Thoracic aorta (tissue), 2 donors: Measurements from ENCODE around the gene SYT10. TPM values are rescaled to one million over a fixed set of nuclear protein-coding genes. Genes with fewer than 3 reads are reported as not detected.
"Not testable (repeated sequence)": the region's sequence is repeated elsewhere in the genome, so short reads cannot be mapped to it uniquely, and the experiment has no call there.

Experiments
- ATAC-seq: fragments of 150-250 bp; one replicate; pipeline ENCODE4 v1.8.0; 2017; ENCODE audit warnings: low read depth; ENCODE audit not compliant: insufficient number of reproducible peaks, low FRiP score
- DNase-seq: peaks from one replicate; pipeline ENCODE4 v3.0.0-alpha.2; 2020; ENCODE audit warnings: low spot score
- H3K27ac ChIP-seq, 2 donors: fragments of 200-600 bp; sonication (generic); 1 replicate in 1 of 2; 2 replicates in 1 of 2; pipeline ENCODE4 v1.5.1; 2016; ENCODE audit warnings: mild to moderate bottlenecking in 2 of 2, moderate library complexity in 2 of 2
- H3K27me3 ChIP-seq: fragments of 200-600 bp; sonication (generic); replicated peaks from 2 replicates; pipeline ENCODE4 v1.6.0; 2016; ENCODE audit warnings: mild to moderate bottlenecking; ENCODE audit not compliant: insufficient read depth
- H3K36me3 ChIP-seq: fragments of 200-600 bp; sonication (generic); one replicate; pipeline ENCODE4 v1.5.1; 2016
- H3K4me1 ChIP-seq, 2 donors: fragments of 200-600 bp; sonication (generic); 1 replicate in 1 of 2; 2 replicates in 1 of 2; pipeline versions ENCODE4 v1.5.1 to v1.6.0; 2016; ENCODE audit warnings: low read depth in 2 of 2, mild to moderate bottlenecking in 1 of 2; ENCODE audit not compliant: control insufficient read depth in 1 of 2
- H3K4me3 ChIP-seq: fragments of 200-600 bp; sonication (generic); 2 replicates; pipeline ENCODE4 v1.5.1; 2016; ENCODE audit warnings: mild to moderate bottlenecking
- H3K9me3 ChIP-seq: fragments of 200-600 bp; sonication (generic); 2 replicates; pipeline ENCODE4 v1.5.1; 2016
- total RNA-seq, 2 donors: library from RNA; depleted of rRNA; stranded (reverse); fragments of >200 nt; gene quantifications; one replicate each; pipeline versions ENCODE4 v1.1.0 to v1.2.3, GENCODE V29; 2016
- TF ChIP-seq, protein P1 (sequence below): fragments of 200-600 bp; sonication (generic); IDR thresholded peaks from one replicate; pipeline ENCODE4 v1.5.1; 2019; ENCODE audit warnings: antibody characterized with exemption

SYT10 gene
- total RNA-seq, 2 donors from 2014 or later: not detected

DNA sequence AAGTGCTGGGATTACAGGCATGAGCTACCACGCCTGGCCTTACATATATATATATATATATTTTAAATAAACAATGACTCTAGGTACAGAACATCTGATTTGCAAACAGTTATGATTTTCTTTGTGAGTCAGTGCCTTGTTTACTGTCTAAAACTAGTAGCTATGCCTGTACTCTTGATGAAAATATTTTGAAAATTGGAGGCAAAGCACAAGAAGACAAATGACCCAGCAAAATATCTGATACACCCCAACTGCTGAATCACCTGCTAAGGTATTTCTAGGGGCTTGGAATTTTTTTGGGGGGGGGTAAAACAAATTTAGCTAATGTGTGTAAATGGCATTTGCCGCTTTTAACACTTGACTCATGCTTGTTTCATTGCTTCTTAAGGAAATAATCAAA is 69.3 kb downstream of the SYT10 start:
- no peak overlapping the region for H3K27ac ChIP-seq
- no peaks in the 10 kb centered on the region for H3K27me3 ChIP-seq
- no peak overlapping the region for H3K4me3 ChIP-seq
- H3K4me1 ChIP-seq: no peaks in the 10 kb centered on the region
- H3K36me3 ChIP-seq: no peaks in the 10 kb centered on the region
- ATAC-seq: no peak
- H3K9me3 ChIP-seq: no peaks in the 10 kb centered on the region
- TF ChIP-seq, protein P1, sequence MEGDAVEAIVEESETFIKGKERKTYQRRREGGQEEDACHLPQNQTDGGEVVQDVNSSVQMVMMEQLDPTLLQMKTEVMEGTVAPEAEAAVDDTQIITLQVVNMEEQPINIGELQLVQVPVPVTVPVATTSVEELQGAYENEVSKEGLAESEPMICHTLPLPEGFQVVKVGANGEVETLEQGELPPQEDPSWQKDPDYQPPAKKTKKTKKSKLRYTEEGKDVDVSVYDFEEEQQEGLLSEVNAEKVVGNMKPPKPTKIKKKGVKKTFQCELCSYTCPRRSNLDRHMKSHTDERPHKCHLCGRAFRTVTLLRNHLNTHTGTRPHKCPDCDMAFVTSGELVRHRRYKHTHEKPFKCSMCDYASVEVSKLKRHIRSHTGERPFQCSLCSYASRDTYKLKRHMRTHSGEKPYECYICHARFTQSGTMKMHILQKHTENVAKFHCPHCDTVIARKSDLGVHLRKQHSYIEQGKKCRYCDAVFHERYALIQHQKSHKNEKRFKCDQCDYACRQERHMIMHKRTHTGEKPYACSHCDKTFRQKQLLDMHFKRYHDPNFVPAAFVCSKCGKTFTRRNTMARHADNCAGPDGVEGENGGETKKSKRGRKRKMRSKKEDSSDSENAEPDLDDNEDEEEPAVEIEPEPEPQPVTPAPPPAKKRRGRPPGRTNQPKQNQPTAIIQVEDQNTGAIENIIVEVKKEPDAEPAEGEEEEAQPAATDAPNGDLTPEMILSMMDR: no peak
- DNase-seq: no peak

DNA sequence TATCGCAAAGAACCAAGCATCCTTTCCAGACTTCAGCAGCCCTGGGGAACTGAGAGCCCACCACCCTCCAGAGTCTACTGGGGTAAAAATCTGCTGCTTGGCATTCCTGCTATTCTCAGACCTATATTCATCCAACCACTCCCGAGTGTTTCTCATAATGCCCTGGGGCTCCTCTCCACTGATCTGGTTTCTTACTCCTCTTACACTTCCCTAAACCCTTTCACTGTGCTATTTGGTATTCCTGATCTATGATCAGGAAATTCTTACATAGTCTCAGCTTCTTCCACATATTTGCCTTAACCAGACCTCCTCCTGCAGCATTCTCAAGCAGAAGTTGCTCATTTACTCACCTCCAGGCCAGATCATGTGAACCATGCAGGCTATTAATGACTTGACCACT is 82.4 kb downstream of the SYT10 start:
- H3K9me3 ChIP-seq: no peaks in the 10 kb centered on the region
- no peaks in the 10 kb centered on the region for H3K36me3 ChIP-seq
- TF ChIP-seq, protein P1: no peak
- no peaks in the 10 kb centered on the region for H3K27me3 ChIP-seq
- H3K27ac ChIP-seq: no peak overlapping the region
- no peaks in the 10 kb centered on the region for H3K4me1 ChIP-seq
- DNase-seq (no peak), ATAC-seq (no peak)
- H3K4me3 ChIP-seq: no peak overlapping the region

DNA sequence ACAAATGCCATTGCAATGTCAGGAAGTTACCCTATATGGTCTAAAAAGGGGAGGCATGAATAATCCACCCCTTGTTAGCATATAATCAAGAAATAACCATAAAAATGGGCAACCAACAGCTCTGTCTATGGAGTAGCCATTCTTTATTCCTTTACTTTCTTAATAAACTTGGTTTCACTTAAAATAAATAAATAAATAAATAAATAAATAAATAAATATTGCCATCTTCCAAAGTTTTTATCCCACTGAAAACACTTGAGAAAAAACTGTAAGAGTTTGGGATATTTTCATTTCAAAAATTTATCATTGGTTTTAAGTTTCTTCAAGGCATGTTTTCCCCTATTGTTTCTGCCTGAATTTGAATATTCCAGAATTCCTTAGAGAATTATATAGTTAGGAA is 89.8 kb downstream of the SYT10 start:
- Histone ChIP-seq H3K9me3 (no peaks in the 10 kb centered on the region), H3K36me3 (no peaks in the 10 kb centered on the region), H3K27me3 (no peaks in the 10 kb centered on the region), H3K4me1 (no peaks in the 10 kb centered on the region), H3K4me3 (no peak overlapping the region), H3K27ac (no peak overlapping the region)
- ATAC-seq (no peak), DNase-seq (no peak)
- TF ChIP-seq, protein P1: no peak

DNA sequence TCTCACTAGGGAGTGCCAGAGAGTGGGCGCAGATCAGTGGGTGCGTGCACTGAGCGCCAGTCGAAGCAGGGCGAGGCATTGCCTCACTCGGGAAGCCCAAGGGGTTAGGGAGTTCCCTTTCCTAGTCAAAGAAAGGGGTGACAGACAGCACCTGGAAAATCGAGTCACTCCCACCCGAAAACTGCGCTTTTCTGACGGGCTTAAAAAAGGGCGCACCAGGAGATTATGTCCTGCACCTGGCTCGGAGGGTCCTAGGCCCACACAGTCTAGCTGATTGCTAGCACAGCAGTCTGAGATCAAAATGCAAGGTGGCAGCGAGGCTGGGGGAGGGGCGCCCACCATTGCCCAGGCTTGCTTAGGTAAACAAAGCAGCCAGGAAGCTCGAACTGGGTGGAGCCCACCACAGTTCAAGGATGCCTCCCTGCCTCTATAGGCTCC is 107.6 kb downstream of the SYT10 start:
- not testable (repeated sequence) for DNase-seq, ATAC-seq, H3K4me1 ChIP-seq, H3K27ac ChIP-seq, H3K4me3 ChIP-seq, H3K9me3 ChIP-seq, H3K36me3 ChIP-seq, H3K27me3 ChIP-seq

DNA sequence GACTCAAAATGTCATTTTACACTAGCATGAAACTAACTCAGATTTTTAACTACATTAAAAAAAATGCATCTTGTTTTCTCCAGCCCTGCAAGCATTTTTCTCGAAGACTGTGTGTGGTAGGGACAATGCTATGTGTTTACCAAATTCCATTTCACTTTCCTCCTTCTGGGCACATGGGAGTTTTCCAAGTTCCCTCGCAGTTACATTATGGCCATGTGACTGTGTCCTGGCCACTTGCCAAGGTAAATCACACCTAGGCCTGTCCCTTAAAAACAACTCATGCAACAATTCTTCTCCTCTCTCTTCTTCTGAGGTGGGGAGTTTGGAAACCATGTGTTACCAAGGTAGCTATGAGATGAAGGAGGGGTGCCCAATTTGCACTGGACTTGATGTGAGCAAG is 108.7 kb downstream of the SYT10 start:
- TF ChIP-seq, protein P1: no peak
- no peak overlapping the region for H3K4me3 ChIP-seq
- H3K27ac ChIP-seq: no peak overlapping the region
- DNase-seq (no peak), ATAC-seq (no peak)
- no peaks in the 10 kb centered on the region for H3K4me1 ChIP-seq
- no peaks in the 10 kb centered on the region for H3K36me3 ChIP-seq
- no peaks in the 10 kb centered on the region for H3K27me3 ChIP-seq
- no peaks in the 10 kb centered on the region for H3K9me3 ChIP-seq
